MM.1S (cell line): ENCODE results near the gene ACSL6.

ENCODE experiments used
- DNase-seq: peaks from one replicate; pipeline ENCODE4 v3.0.0-alpha.2; 2015
- H2AFZ ChIP-seq: fragments of 300-600 bp; sonication (generic); 2 replicates; pipeline ENCODE4 v1.6.0; 2016; ENCODE audit warnings: antibody characterized with exemption, low read length
- H3F3A ChIP-seq: fragments of 300-600 bp; sonication (generic); 2 replicates; pipeline ENCODE4 v1.6.1; 2016; ENCODE audit warnings: mild to moderate bottlenecking, antibody characterized with exemption, low read length, moderate library complexity, mixed read lengths; ENCODE audit not compliant: insufficient read depth
- H3K27ac ChIP-seq: fragments of 300-600 bp; sonication (generic); 2 replicates; pipeline ENCODE4 v1.5.1; 2016; ENCODE audit warnings: mild to moderate bottlenecking, low read length
- H3K27me3 ChIP-seq: fragments of 300-600 bp; sonication (generic); replicated peaks from 2 replicates; pipeline ENCODE4 v1.6.0; 2016; ENCODE audit warnings: low read length; ENCODE audit not compliant: insufficient read depth
- H3K36me3 ChIP-seq: fragments of 300-600 bp; sonication (generic); replicated peaks from 2 replicates; pipeline ENCODE4 v1.6.1; 2016; ENCODE audit warnings: mild to moderate bottlenecking, low read length, mixed read lengths; ENCODE audit not compliant: insufficient read depth
- H3K4me1 ChIP-seq: fragments of 300-600 bp; sonication (generic); 2 replicates; pipeline ENCODE4 v1.6.1; 2016; ENCODE audit warnings: low read length, mixed read lengths
- H3K4me2 ChIP-seq: fragments of 300-600 bp; sonication (generic); 2 replicates; pipeline ENCODE4 v1.6.0; 2016; ENCODE audit warnings: low read depth, low read length
- H3K4me3 ChIP-seq: fragments of 300-600 bp; sonication (generic); 2 replicates; pipeline ENCODE4 v1.5.1; 2016; ENCODE audit warnings: low read length, mixed read lengths
- H3K79me2 ChIP-seq: fragments of 300-600 bp; sonication (generic); 2 replicates; pipeline ENCODE4 v1.6.1; 2016; ENCODE audit warnings: mixed run types, low read length, mixed read lengths
- H3K9ac ChIP-seq: fragments of 300-600 bp; sonication (generic); 2 replicates; pipeline ENCODE4 v1.6.1; 2016; ENCODE audit warnings: low read length, mixed read lengths
- H3K9me2 ChIP-seq: fragments of 300-600 bp; sonication (generic); replicated peaks from 2 replicates; pipeline ENCODE4 v1.6.1; 2016; ENCODE audit warnings: mild to moderate bottlenecking, low read length, mixed read lengths; ENCODE audit not compliant: insufficient read depth
- H3K9me3 ChIP-seq: fragments of 300-600 bp; sonication (generic); replicated peaks from 2 replicates; pipeline ENCODE4 v1.6.1; 2016; ENCODE audit warnings: mild to moderate bottlenecking, low read length, mixed read lengths; ENCODE audit not compliant: insufficient read depth
- H4K20me1 ChIP-seq: fragments of 300-600 bp; sonication (generic); 2 replicates; pipeline ENCODE4 v1.6.1; 2016; ENCODE audit warnings: mild to moderate bottlenecking, low read length, moderate library complexity, mixed read lengths; ENCODE audit not compliant: insufficient read depth
- CTCF ChIP-seq: fragments of 300-600 bp; sonication (generic); IDR thresholded peaks from 2 replicates; pipeline ENCODE4 v1.5.1; 2016; ENCODE audit warnings: antibody characterized with exemption, low read length, mixed read lengths
- EZH2 ChIP-seq: fragments of 300-600 bp; sonication (generic); optimal IDR thresholded peaks from 2 replicates; pipeline ENCODE3; 2017; ENCODE audit warnings: low read depth, mild to moderate bottlenecking, antibody characterized with exemption, low read length, mixed read lengths
- EZH2phosphoT487 ChIP-seq: fragments of 300-600 bp; sonication (generic); IDR thresholded peaks from 2 replicates; pipeline ENCODE4 v1.6.1; 2018; ENCODE audit warnings: antibody characterized with exemption, low read length

The ACSL6 gene

GRCh38 chr5:131952301-131952857, 59.1 kb downstream of the ACSL6 start:
- H4K20me1 ChIP-seq: no peaks in the 10 kb centered on the region
- no peak overlapping the region for H2AFZ ChIP-seq
- H3K9me2 ChIP-seq: no peaks in the 10 kb centered on the region
- no peak overlapping the region for H3K4me2 ChIP-seq
- no peaks in the 10 kb centered on the region for H3K4me1 ChIP-seq
- no peak for TF ChIP-seq EZH2
- no peaks in the 10 kb centered on the region for H3K79me2 ChIP-seq
- no peaks in the 10 kb centered on the region for H3K36me3 ChIP-seq
- H3F3A ChIP-seq: no peaks in the 10 kb centered on the region
- no peak for DNase-seq
- no peaks in the 10 kb centered on the region for H3K9me3 ChIP-seq
- H3K4me3 ChIP-seq: no peak overlapping the region
- H3K9ac ChIP-seq: no peak overlapping the region
- no peaks in the 10 kb centered on the region for H3K27me3 ChIP-seq
- H3K27ac ChIP-seq: no peak overlapping the region

- Histone ChIP-seq H3K9ac (no peak overlapping the region), H3F3A (no peaks in the 10 kb centered on the region), H3K9me2 (no peaks in the 10 kb centered on the region), H3K27ac (no peak overlapping the region), H3K4me1 (no peaks in the 10 kb centered on the region), H3K36me3 (no peaks in the 10 kb centered on the region), H4K20me1 (no peaks in the 10 kb centered on the region), H3K4me3 (no peak overlapping the region), H3K4me2 (no peak overlapping the region), H3K79me2 (no peaks in the 10 kb centered on the region), H3K27me3 (no peaks in the 10 kb centered on the region), H2AFZ (no peak overlapping the region), H3K9me3 (no peaks in the 10 kb centered on the region)
- no peak for DNase-seq
- TF ChIP-seq CTCF: no peak
- TF ChIP-seq EZH2phosphoT487: no peak
- TF ChIP-seq EZH2: no peak
Observed at GRCh38 chr5:131950706-131951105, 60.8 kb downstream of the ACSL6 start.

- TF ChIP-seq CTCF (no peak), EZH2phosphoT487 (no peak), EZH2 (no peak)
- no peak for DNase-seq
- no peak overlapping the region for H2AFZ ChIP-seq
- H3F3A ChIP-seq: no peaks in the 10 kb centered on the region
- H3K27ac ChIP-seq: no peak overlapping the region
- no peaks in the 10 kb centered on the region for H3K79me2 ChIP-seq
- no peaks in the 10 kb centered on the region for H3K9me2 ChIP-seq
- no peaks in the 10 kb centered on the region for H3K9me3 ChIP-seq
- H3K4me1 ChIP-seq: no peaks in the 10 kb centered on the region
- H3K4me3 ChIP-seq: no peak overlapping the region
- H3K9ac ChIP-seq: no peak overlapping the region
- no peaks in the 10 kb centered on the region for H3K36me3 ChIP-seq
- no peaks in the 10 kb centered on the region for H3K27me3 ChIP-seq
- no peak overlapping the region for H3K4me2 ChIP-seq
- H4K20me1 ChIP-seq: no peaks in the 10 kb centered on the region
Observed at GRCh38 chr5:131947445-131947844, 64.0 kb downstream of the ACSL6 start.

GRCh38 chr5:131945551-131946168, 65.8 kb downstream of the ACSL6 start, which contains the start of gene MEIKIN:
Gene MEIKIN (minus strand): TSS chr5:131945663. CDS start chr5:131945505, 158 bp downstream.
- H3K27ac ChIP-seq: no peak within 1 kb of the TSS
- no peaks in the 10 kb centered on the region for H3K9me2 ChIP-seq
- no peaks in the 10 kb centered on the region for H3K4me1 ChIP-seq
- no peak within 1 kb of the TSS for H3K9ac ChIP-seq
- no peaks in the 10 kb centered on the region for H3K9me3 ChIP-seq
- H3F3A ChIP-seq: no peaks in the 10 kb centered on the region
- H2AFZ ChIP-seq: no peak within 1 kb of the TSS
- DNase-seq: no peak
- H3K4me2 ChIP-seq: no peak within 1 kb of the TSS
- no peaks in the 10 kb centered on the region for H4K20me1 ChIP-seq
- no peak within 1 kb of the TSS for H3K4me3 ChIP-seq
- TF ChIP-seq EZH2: no peak
- no peak for TF ChIP-seq EZH2phosphoT487
- H3K36me3 ChIP-seq: no peaks in the 10 kb centered on the region
- no peaks in the 10 kb centered on the region for H3K27me3 ChIP-seq
- H3K79me2 ChIP-seq: no peaks in the 10 kb centered on the region
